ENCODE measurements around the gene POLE. TPM values are rescaled to one million over a fixed set of nuclear protein-coding genes. Genes with fewer than 3 reads are reported as not detected.

The POLE gene
- total RNA-seq, 2 experiments from 2014 or later: 157 to 230 TPM

DNA sequence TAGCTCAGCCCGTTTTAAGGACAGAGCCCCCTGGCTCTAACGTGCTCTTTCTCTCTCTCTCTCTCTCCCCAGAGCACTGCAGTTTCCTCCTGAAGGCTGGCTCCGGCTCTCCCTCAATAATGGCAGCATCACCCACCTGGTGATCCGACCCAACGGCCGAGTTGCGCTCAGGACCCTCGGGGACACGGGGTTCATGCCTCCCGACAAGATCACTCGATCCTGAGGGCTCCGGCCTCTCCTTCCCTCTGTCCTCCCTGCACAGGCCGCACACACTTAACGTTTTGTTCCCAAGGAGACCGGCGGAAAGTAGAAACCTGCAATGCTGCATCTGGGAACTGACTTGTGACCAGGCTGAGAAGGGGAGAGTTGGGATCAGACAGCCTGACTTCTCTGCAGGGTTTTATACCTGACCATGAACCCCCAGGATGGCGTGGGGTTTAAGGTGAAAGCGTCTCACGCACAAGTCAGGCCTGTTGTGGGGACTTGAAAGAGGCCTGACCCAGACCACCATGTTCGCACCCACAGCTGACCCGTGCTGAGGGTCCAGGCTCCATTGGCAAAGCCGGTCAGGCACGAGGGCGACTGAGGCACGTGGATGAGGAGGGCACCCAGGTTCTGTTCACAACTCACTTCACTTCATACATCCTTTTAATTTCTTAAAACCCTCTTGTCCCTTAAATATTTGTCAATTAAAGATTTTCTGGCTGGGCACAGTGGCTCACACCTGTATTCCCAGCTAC, 33.6 kb upstream of the POLE start:
- Histone ChIP-seq H4K20me1 (ENCODE audit: insufficient read depth, low read length) (peaks cover 16% of the 10 kb centered on the region; the same call in 1 of the 2 replicates), H3K4me3 (ENCODE audit: low read depth, low read length, poor library complexity, severe bottlenecking) (no peak overlapping the region), H3K4me1 (ENCODE audit: insufficient read depth, low read length, poor library complexity, severe bottlenecking) (no peaks in the 10 kb centered on the region), H3K9me2 (ENCODE audit: insufficient read depth, low read length) (no peaks in the 10 kb centered on the region), H3K36me3 (ENCODE audit: insufficient read depth, low read length) (peaks cover 93% of the 10 kb centered on the region), H3K9me3 (ENCODE audit: low read length) (no peaks in the 10 kb centered on the region), H3K79me2 (ENCODE audit: insufficient read depth, low read depth, low read length) (no peaks in the 10 kb centered on the region), H2AFZ (ENCODE audit: low read length) (no peak overlapping the region), H3K27ac (ENCODE audit: low read depth, low read length, poor library complexity, severe bottlenecking) (no peak overlapping the region), H3K4me2 (ENCODE audit: low read length) (no peak overlapping the region)
- TF ChIP-seq EZH2phosphoT487 (IDR thresholded peaks at IDR 0.05; ENCODE audit: borderline replicate concordance, low read depth, low read length): no peak
- TF ChIP-seq, protein P1, sequence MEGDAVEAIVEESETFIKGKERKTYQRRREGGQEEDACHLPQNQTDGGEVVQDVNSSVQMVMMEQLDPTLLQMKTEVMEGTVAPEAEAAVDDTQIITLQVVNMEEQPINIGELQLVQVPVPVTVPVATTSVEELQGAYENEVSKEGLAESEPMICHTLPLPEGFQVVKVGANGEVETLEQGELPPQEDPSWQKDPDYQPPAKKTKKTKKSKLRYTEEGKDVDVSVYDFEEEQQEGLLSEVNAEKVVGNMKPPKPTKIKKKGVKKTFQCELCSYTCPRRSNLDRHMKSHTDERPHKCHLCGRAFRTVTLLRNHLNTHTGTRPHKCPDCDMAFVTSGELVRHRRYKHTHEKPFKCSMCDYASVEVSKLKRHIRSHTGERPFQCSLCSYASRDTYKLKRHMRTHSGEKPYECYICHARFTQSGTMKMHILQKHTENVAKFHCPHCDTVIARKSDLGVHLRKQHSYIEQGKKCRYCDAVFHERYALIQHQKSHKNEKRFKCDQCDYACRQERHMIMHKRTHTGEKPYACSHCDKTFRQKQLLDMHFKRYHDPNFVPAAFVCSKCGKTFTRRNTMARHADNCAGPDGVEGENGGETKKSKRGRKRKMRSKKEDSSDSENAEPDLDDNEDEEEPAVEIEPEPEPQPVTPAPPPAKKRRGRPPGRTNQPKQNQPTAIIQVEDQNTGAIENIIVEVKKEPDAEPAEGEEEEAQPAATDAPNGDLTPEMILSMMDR (conservative IDR thresholded peaks at IDR 0.05; ENCODE audit: low read length): no peak
- no peak for DNase-seq (ENCODE audit: low spot score)
- ChIA-PET POLR2A (interaction anchor here (1.0 kb wide), 1 partner anchor 10 kb away, joined by 4 read pairs; no protein-coding TSS in a partner anchor), CTCF (ENCODE audit: unreplicated experiment) (no interaction called here)
- no TSS peak for BruUV-seq (replicated peaks)
- intact Hi-C loops (cut with micrococcal nuclease; ENCODE audit: unreplicated experiment): no loop called here

- no peaks in the 10 kb centered on the region for H3K9me2 ChIP-seq (ENCODE audit: insufficient read depth, low read length)
- intact Hi-C loops (cut with micrococcal nuclease; ENCODE audit: unreplicated experiment): no loop called here
- ChIA-PET CTCF (ENCODE audit: unreplicated experiment) (no interaction called here), POLR2A (no interaction called here)
- H3K4me1 ChIP-seq (ENCODE audit: insufficient read depth, low read length, poor library complexity, severe bottlenecking): no peaks in the 10 kb centered on the region
- DNase-seq (ENCODE audit: low spot score): no peak
- H4K20me1 ChIP-seq (ENCODE audit: insufficient read depth, low read length): peaks cover 9% of the 10 kb centered on the region; the same call in 1 of the 2 replicates
- TF ChIP-seq, protein P1 (conservative IDR thresholded peaks at IDR 0.05; ENCODE audit: low read length): no peak
- TF ChIP-seq EZH2phosphoT487 (IDR thresholded peaks at IDR 0.05; ENCODE audit: borderline replicate concordance, low read depth, low read length): no peak
- H2AFZ ChIP-seq (ENCODE audit: low read length): no peak overlapping the region
- H3K36me3 ChIP-seq (ENCODE audit: insufficient read depth, low read length): peaks cover 90% of the 10 kb centered on the region
- no peak overlapping the region for H3K4me2 ChIP-seq (ENCODE audit: low read length)
- H3K9me3 ChIP-seq (ENCODE audit: low read length): no peaks in the 10 kb centered on the region
- BruUV-seq (replicated peaks): no TSS peak
- H3K79me2 ChIP-seq (ENCODE audit: insufficient read depth, low read depth, low read length): no peaks in the 10 kb centered on the region
- H3K4me3 ChIP-seq (ENCODE audit: low read depth, low read length, poor library complexity, severe bottlenecking): no peak overlapping the region
- H3K27ac ChIP-seq (ENCODE audit: low read depth, low read length, poor library complexity, severe bottlenecking): no peak overlapping the region
These were observed 32.8 kb upstream of the POLE start for GRCh38 chr12:132719954-132720324.
